Cardiac muscle cell (in vitro differentiated cells and primary cell): ENCODE data around the gene CLCN1. TPM values are rescaled to one million over a fixed set of nuclear protein-coding genes. Genes with fewer than 3 reads are reported as not detected.

Experiments
- DNase-seq, 2 donors: peaks; one replicate each; pipeline versions ENCODE4 v3.0.0 to v3.0.0-alpha.2; 2010 to 2017; ENCODE audit warnings: low read depth in 1 of 2, low spot score in 1 of 2
- H3K27ac ChIP-seq: fragments of 200-600 bp; sonication (generic); 2 replicates; pipeline ENCODE4 v1.5.1; 2016
- H3K27me3 ChIP-seq: fragments of 200-600 bp; sonication (generic); 2 replicates; pipeline ENCODE4 v1.6.0; 2016; ENCODE audit warnings: control low read depth
- H3K36me3 ChIP-seq: fragments of 200-600 bp; sonication (generic); 2 replicates; pipeline ENCODE4 v1.5.1; 2016; ENCODE audit warnings: control low read depth
- H3K4me1 ChIP-seq: fragments of 200-600 bp; sonication (generic); 2 replicates; pipeline ENCODE4 v1.8.1; 2017; ENCODE audit warnings: low read depth, mild to moderate bottlenecking, mixed run types
- H3K4me3 ChIP-seq: fragments of 200-600 bp; sonication (generic); 2 replicates; pipeline ENCODE4 v1.5.1; 2016; ENCODE audit warnings: mild to moderate bottlenecking
- H3K9me3 ChIP-seq: fragments of 200-600 bp; sonication (generic); 2 replicates; pipeline ENCODE4 v1.5.1; 2017; ENCODE audit warnings: low read depth, mild to moderate bottlenecking, control low read depth
- CTCF ChIP-seq: IDR thresholded peaks from 2 replicates; pipeline ENCODE4 v1.5.1; 2012; ENCODE audit warnings: low read depth, mild to moderate bottlenecking, low read length
- polyA plus RNA-seq: library from polyadenylated mRNA; unstranded; fragments of >200 nt; fragmentation: Nextera tagmentation; extraction: Ambion mirVana; gene quantifications from 2 replicates; pipeline ENCODE4 v1.2.1, GENCODE V29; 2016
- total RNA-seq: library from RNA; depleted of rRNA; stranded (reverse); fragments of >200 nt; gene quantifications from 2 replicates; pipeline ENCODE4 v1.2.3, GENCODE V29; 2016

CLCN1 gene
- total and polyA plus RNA-seq, 2 experiments from 2014 or later, result not detected

DNA sequence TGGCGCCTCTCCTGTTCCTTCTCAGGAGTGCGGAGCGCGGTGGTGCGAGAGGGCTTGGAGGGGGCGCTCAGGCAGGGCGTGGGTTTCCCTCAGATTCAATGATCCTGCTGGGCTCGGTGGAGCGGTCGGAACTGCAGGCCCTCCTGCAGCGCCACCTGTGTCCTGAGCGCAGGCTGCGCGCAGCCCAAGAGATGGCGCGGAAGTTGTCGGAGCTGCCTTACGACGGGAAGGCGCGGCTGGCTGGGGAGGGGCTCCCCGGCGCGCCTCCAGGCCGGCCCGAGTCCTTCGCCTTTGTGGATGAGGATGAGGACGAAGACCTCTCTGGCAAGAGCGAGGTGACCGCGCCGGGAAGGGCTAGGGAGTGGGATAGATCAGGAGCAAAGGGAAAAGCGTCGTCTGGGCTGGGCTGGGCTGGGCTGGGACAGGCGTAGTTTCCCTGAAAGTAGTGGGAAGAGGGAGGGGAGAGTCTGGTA is 29.6 kb downstream of the CLCN1 start:
- Histone ChIP-seq H3K4me3 (no peak overlapping the region), H3K27me3 (peaks cover 26% of the 10 kb centered on the region), H3K36me3 (no peaks in the 10 kb centered on the region), H3K27ac (no peak overlapping the region), H3K9me3 (no peaks in the 10 kb centered on the region), H3K4me1 (no peaks in the 10 kb centered on the region)
- DNase-seq, result peak; percentile 37 to 72
- peak; percentile 54 for TF ChIP-seq CTCF

GRCh38 chr7:143346018-143346417 is 30.1 kb downstream of the CLCN1 start:
- no peak for DNase-seq
- peaks cover 26% of the 10 kb centered on the region for H3K27me3 ChIP-seq
- H3K9me3 ChIP-seq, result no peaks in the 10 kb centered on the region
- no peaks in the 10 kb centered on the region for H3K36me3 ChIP-seq
- no peak overlapping the region for H3K4me3 ChIP-seq
- H3K4me1 ChIP-seq, result no peaks in the 10 kb centered on the region
- H3K27ac ChIP-seq, result no peak overlapping the region
- no peak for TF ChIP-seq CTCF

- DNase-seq, result no peak
- TF ChIP-seq CTCF, result no peak
- no peaks in the 10 kb centered on the region for H3K36me3 ChIP-seq
- H3K27me3 ChIP-seq, result peaks cover 26% of the 10 kb centered on the region
- H3K4me3 ChIP-seq, result no peak overlapping the region
- H3K27ac ChIP-seq, result no peak overlapping the region
- no peaks in the 10 kb centered on the region for H3K4me1 ChIP-seq
- H3K9me3 ChIP-seq, result no peaks in the 10 kb centered on the region
Observed at GRCh38 chr7:143347950-143348349, 32.0 kb downstream of the CLCN1 start.

- Histone ChIP-seq H3K36me3 (no peaks in the 10 kb centered on the region), H3K27me3 (peaks cover 10% of the 10 kb centered on the region), H3K4me3 (no peak overlapping the region), H3K4me1 (no peaks in the 10 kb centered on the region), H3K9me3 (no peaks in the 10 kb centered on the region), H3K27ac (no peak overlapping the region)
- DNase-seq, result no peak
- TF ChIP-seq CTCF, result no peak
Observed at GRCh38 chr7:143351060-143351459, 35.1 kb downstream of the CLCN1 start.

- DNase-seq, result no peak
- Histone ChIP-seq H3K27me3 (peaks cover 5% of the 10 kb centered on the region), H3K4me1 (no peaks in the 10 kb centered on the region), H3K36me3 (no peaks in the 10 kb centered on the region), H3K4me3 (no peak overlapping the region), H3K9me3 (no peaks in the 10 kb centered on the region), H3K27ac (no peak overlapping the region)
- TF ChIP-seq CTCF, result no peak
Observed at GRCh38 chr7:143351574-143351973, 35.7 kb downstream of the CLCN1 start.
